ENCODE measurements around the gene ACAP3.

DNA sequence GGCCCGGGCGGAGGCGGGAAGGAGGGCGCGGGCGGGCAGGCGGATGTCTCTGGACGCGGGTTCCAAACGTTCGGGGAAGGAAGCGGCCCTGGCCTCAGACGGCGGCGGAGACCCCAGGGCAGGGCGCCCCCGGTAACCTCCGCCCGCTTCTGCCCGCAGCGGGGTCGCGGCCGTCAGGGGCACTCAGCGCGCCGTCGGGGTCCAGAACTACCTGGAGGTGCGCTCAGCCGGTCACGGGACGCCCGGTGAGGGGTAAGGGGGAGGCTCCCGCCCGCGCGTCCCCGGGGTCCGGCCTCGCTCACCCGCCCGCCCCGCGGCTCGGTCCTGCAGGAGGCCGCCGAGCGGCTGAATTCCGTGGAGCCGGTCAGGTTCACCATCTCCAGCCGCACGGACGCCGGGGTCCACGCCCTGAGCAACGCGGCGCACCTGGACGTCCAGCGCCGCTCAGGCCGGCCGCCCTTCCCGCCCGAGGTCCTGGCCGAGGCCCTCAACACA, 1.1 kb upstream of the ACAP3 start:
- TF ChIP-seq FOXM1 (IDR thresholded peaks at IDR 0.05; ENCODE audit: low read depth, low read length) (no peak), POLR2A (IDR thresholded peaks at IDR 0.05; ENCODE audit: low read depth, low read length) (no peak; the same call in 1 of the 2 replicates), CBX3 (IDR thresholded peaks at IDR 0.05; ENCODE audit: borderline replicate concordance, low read depth) (no peak), BRCA1 (IDR thresholded peaks at IDR 0.05; ENCODE audit: low read depth, low read length) (no peak), CHD2 (IDR thresholded peaks at IDR 0.05; ENCODE audit: borderline replicate concordance, low read depth, low read length) (no peak)
- TF ChIP-seq, protein P1, sequence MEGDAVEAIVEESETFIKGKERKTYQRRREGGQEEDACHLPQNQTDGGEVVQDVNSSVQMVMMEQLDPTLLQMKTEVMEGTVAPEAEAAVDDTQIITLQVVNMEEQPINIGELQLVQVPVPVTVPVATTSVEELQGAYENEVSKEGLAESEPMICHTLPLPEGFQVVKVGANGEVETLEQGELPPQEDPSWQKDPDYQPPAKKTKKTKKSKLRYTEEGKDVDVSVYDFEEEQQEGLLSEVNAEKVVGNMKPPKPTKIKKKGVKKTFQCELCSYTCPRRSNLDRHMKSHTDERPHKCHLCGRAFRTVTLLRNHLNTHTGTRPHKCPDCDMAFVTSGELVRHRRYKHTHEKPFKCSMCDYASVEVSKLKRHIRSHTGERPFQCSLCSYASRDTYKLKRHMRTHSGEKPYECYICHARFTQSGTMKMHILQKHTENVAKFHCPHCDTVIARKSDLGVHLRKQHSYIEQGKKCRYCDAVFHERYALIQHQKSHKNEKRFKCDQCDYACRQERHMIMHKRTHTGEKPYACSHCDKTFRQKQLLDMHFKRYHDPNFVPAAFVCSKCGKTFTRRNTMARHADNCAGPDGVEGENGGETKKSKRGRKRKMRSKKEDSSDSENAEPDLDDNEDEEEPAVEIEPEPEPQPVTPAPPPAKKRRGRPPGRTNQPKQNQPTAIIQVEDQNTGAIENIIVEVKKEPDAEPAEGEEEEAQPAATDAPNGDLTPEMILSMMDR (IDR thresholded peaks at IDR 0.05 in 2 of 3, conservative IDR thresholded peaks at IDR 0.05 in 1 of 3; ENCODE audit: control insufficient read depth in 2 of 3, extremely low read depth in 1 of 3, insufficient read depth in 1 of 3, low read depth in 3 of 3, low read length in 3 of 3): no peak
- TF ChIP-seq, protein P2, sequence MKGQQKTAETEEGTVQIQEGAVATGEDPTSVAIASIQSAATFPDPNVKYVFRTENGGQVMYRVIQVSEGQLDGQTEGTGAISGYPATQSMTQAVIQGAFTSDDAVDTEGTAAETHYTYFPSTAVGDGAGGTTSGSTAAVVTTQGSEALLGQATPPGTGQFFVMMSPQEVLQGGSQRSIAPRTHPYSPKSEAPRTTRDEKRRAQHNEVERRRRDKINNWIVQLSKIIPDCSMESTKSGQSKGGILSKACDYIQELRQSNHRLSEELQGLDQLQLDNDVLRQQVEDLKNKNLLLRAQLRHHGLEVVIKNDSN (IDR thresholded peaks at IDR 0.05; ENCODE audit: borderline replicate concordance, extremely low read length, insufficient read depth, low read depth, low read length): no peak
